WTC11 (cell line): ENCODE data around the gene ANKRD33. TPM values are rescaled to one million over a fixed set of nuclear protein-coding genes. Genes with fewer than 3 reads are reported as not detected.

ENCODE experiments used
- ATAC-seq: fragments of 200-7000 bp; cut with Tn5 transposase; 2 replicates; pipeline ENCODE4 v1.10.0; 2021; ENCODE audit warnings: mild to moderate bottlenecking, moderate library complexity
- CTCF ChIA-PET: fragments of 300-600 bp; sonication (Branson Sonifier 250); formaldehyde crosslinking; loops from one replicate; lab custom pipeline; 2021; ENCODE audit warnings: antibody characterized with exemption; lab: Charles Lee
- POLR2A ChIA-PET: fragments of 350-600 bp; sonication (Branson Sonifier 250); formaldehyde crosslinking; loops from one replicate; lab custom pipeline; 2021; ENCODE audit warnings: antibody characterized with exemption; lab: Charles Lee
- DNase-seq: peaks from one replicate; pipeline ENCODE4 v3.0.0; 2021; ENCODE audit warnings: low spot score
- H3K27ac Mint-ChIP-seq: 2 replicates; pipeline ENCODE4 v1.8.0; 2021; ENCODE audit warnings: mixed read lengths
- H3K27me3 Mint-ChIP-seq: 2 replicates; pipeline ENCODE4 v1.8.0; 2021; ENCODE audit warnings: low read depth, mild to moderate bottlenecking, moderate library complexity, mixed read lengths
- H3K36me3 Mint-ChIP-seq: 2 replicates; pipeline ENCODE4 v1.8.0; 2021; ENCODE audit warnings: mixed read lengths
- H3K4me1 Mint-ChIP-seq: 2 replicates; pipeline ENCODE4 v1.8.0; 2022; ENCODE audit warnings: mixed read lengths
- H3K4me3 Mint-ChIP-seq: 2 replicates; pipeline ENCODE4 v1.8.0; 2021; ENCODE audit warnings: mild to moderate bottlenecking, moderate library complexity, mixed read lengths
- H3K9me3 Mint-ChIP-seq: 2 replicates; pipeline ENCODE4 v1.8.0; 2021; ENCODE audit warnings: mixed read lengths
- ATF6 ChIP-seq: sonication (generic); formaldehyde crosslinking; IDR thresholded peaks from 2 replicates; pipeline ENCODE4 v1.8.1; 2023; ENCODE audit warnings: mild to moderate bottlenecking, missing genetic modification reagents
- EMX1 ChIP-seq: fragments of 250-450 bp; sonication (Bioruptor Pico); IDR thresholded peaks from 2 replicates; pipeline ENCODE4 v1.8.0; 2021; ENCODE audit warnings: mild to moderate bottlenecking
- ETV6 ChIP-seq: sonication (generic); formaldehyde crosslinking; IDR thresholded peaks from 2 replicates; pipeline ENCODE4 v1.8.1; 2022; ENCODE audit warnings: mild to moderate bottlenecking, missing genetic modification reagents
- JUN ChIP-seq: sonication (generic); formaldehyde crosslinking; IDR thresholded peaks from 2 replicates; pipeline ENCODE4 v1.8.0; 2023; ENCODE audit warnings: mild to moderate bottlenecking, missing genetic modification reagents
- MAX ChIP-seq: sonication (generic); formaldehyde crosslinking; IDR thresholded peaks from 2 replicates; pipeline ENCODE4 v1.8.0; 2022; ENCODE audit warnings: mild to moderate bottlenecking, missing genetic modification reagents
- NR1H2 ChIP-seq: sonication (generic); formaldehyde crosslinking; IDR thresholded peaks from 2 replicates; pipeline ENCODE4 v1.9.0; 2021; ENCODE audit warnings: mild to moderate bottlenecking, moderate library complexity, missing genetic modification reagents
- PRDM15 ChIP-seq: sonication (generic); formaldehyde crosslinking; IDR thresholded peaks from 2 replicates; pipeline ENCODE4 v1.8.0; 2022; ENCODE audit warnings: missing genetic modification reagents
- PREB ChIP-seq: sonication (generic); formaldehyde crosslinking; IDR thresholded peaks from 2 replicates; pipeline ENCODE4 v1.8.1; 2022; ENCODE audit warnings: mild to moderate bottlenecking, missing genetic modification reagents, moderate library complexity, borderline replicate concordance
- TEAD1 ChIP-seq: sonication (generic); formaldehyde crosslinking; IDR thresholded peaks from 2 replicates; pipeline ENCODE4 v1.8.0; 2022; ENCODE audit warnings: mild to moderate bottlenecking, missing genetic modification reagents
- USF1 ChIP-seq: sonication (generic); formaldehyde crosslinking; IDR thresholded peaks from 2 replicates; pipeline ENCODE4 v1.8.0; 2022; ENCODE audit warnings: mild to moderate bottlenecking, missing genetic modification reagents
- USF2 ChIP-seq: sonication (generic); formaldehyde crosslinking; IDR thresholded peaks from 2 replicates; pipeline ENCODE4 v1.8.1; 2023; ENCODE audit warnings: mild to moderate bottlenecking, missing genetic modification reagents, moderate library complexity
- ZNF219 ChIP-seq: sonication (generic); formaldehyde crosslinking; IDR thresholded peaks from 2 replicates; pipeline ENCODE4 v1.8.0; 2023; ENCODE audit warnings: missing genetic modification reagents, mild to moderate bottlenecking, borderline replicate concordance
- ZSCAN18 ChIP-seq: fragments of 250-450 bp; sonication (Bioruptor Pico); IDR thresholded peaks from 2 replicates; pipeline ENCODE4 v2.1.2; 2022; ENCODE audit warnings: mild to moderate bottlenecking, moderate library complexity
- total RNA-seq: library from RNA; stranded (reverse); gene quantifications from 3 replicates; pipeline ENCODE4 v1.2.3, GENCODE V29; 2021

The ANKRD33 gene
- total RNA-seq, 1 experiment from 2014 or later: 1.7 TPM

GRCh38 chr12:51910691-51911090, 22.8 kb downstream of the ANKRD33 start (continued):
- no peak for TF ChIP-seq PREB (CRISPR knock-in tag)
- TF ChIP-seq ZNF219 (CRISPR knock-in tag): no peak
- TF ChIP-seq USF2 (CRISPR knock-in tag): no peak
- no peak for TF ChIP-seq ETV6 (CRISPR knock-in tag)
- no peak for TF ChIP-seq MAX (CRISPR knock-in tag)
- TF ChIP-seq ZSCAN18 (CRISPR knock-in tag): no peak
- TF ChIP-seq EMX1 (CRISPR knock-in tag): no peak

GRCh38 chr12:51911307-51911706, 23.4 kb downstream of the ANKRD33 start:
- DNase-seq: no peak
- CTCF ChIA-PET: interaction anchor here (1.1 to 5.5 kb wide), 9 partner anchors 9 to 111 kb away, joined by 3 to 143 read pairs (median 24); partner anchors contain the start of gene ANKRD33
- Mint-ChIP-seq H3K36me3 (no peaks in the 10 kb centered on the region), H3K4me3 (no peak overlapping the region)
- TF ChIP-seq USF1 (CRISPR knock-in tag) (no peak), TEAD1 (CRISPR knock-in tag) (no peak), JUN (CRISPR knock-in tag) (no peak), MAX (CRISPR knock-in tag) (no peak), ETV6 (CRISPR knock-in tag) (no peak), NR1H2 (CRISPR knock-in tag) (no peak), ATF6 (CRISPR knock-in tag) (no peak)
- TF ChIP-seq, all 79 proteins: peak for 0
- Mint-ChIP-seq H3K9me3 (no peaks in the 10 kb centered on the region), H3K27ac (no peak overlapping the region), H3K4me1 (peaks cover 22% of the 10 kb centered on the region), H3K27me3 (peaks cover 40% of the 10 kb centered on the region)
- ATAC-seq: no peak
- POLR2A ChIA-PET: no interaction called here

GRCh38 chr12:51911788-51912711, 24.1 kb downstream of the ANKRD33 start:
- Mint-ChIP-seq H3K4me3 (no peak overlapping the region), H3K27me3 (peaks cover 35% of the 10 kb centered on the region), H3K4me1 (peaks cover 18% of the 10 kb centered on the region), H3K36me3 (no peaks in the 10 kb centered on the region), H3K9me3 (no peaks in the 10 kb centered on the region), H3K27ac (no peak overlapping the region)
- ChIA-PET POLR2A (no interaction called here), CTCF (interaction anchor here (0.9 to 5.5 kb wide), 24 partner anchors 7 to 157 kb away, joined by 3 to 143 read pairs (median 6); partner anchors contain the start of genes ANKRD33 and ATG101)
- ATAC-seq (peak; percentile 31), DNase-seq (no peak)
- TF ChIP-seq PRDM15 (CRISPR knock-in tag): peak; percentile 77
- no peak for TF ChIP-seq ZSCAN18 (CRISPR knock-in tag)
